ENCODE results near the gene TBC1D9.

TBC1D9 gene

GRCh38 chr4:140675599-140676231, 80.5 kb downstream of the TBC1D9 start:
- H3K27ac ChIP-seq, result no peak overlapping the region
- TF ChIP-seq ZFX (IDR thresholded peaks at IDR 0.05; ENCODE audit: borderline replicate concordance) (no peak), CTCF (IDR thresholded peaks at IDR 0.05) (no peak)

DNA sequence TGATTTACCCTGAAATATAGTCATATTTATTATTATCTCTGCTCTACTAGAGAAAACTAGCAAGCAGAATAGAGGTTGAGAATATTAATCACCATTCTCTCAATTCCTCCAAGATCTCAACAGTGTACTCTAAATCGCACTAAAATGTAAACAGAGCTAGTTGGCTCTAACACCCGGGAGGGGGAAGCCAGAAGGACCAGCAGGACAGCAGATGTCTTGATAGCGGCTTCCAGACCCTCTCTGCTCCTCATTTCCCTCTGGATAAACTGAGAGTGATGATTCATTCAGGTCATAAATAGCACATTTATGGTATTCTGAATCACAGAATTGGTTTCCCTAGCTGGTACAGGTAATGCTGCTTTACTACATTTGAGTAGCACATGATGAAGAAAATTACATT, 82.5 kb downstream of the TBC1D9 start:
- no peak for TF ChIP-seq CTCF (IDR thresholded peaks at IDR 0.05)
- no peak for TF ChIP-seq ZFX (IDR thresholded peaks at IDR 0.05; ENCODE audit: borderline replicate concordance)

DNA sequence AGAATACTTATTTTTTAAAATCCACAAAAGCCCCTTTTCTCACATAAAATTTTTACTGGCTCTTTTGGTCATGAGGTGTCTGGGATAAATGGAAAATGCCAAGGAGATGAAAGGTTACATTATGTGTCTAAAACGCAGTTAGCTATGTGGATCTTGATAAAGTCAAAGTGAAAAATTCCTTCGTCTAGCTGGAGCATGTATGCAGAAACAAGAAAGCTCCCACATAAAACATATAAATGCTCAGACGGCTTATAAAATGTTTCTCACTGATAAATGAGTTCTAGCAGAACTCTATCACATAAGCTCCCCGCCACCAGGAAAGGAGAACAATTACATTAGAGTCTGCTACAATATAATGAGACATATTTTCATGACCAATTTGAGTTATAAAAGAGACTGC, 83.8 kb downstream of the TBC1D9 start:
- TF ChIP-seq ZFX (IDR thresholded peaks at IDR 0.05; ENCODE audit: borderline replicate concordance) (no peak), CTCF (IDR thresholded peaks at IDR 0.05) (no peak)

More for the DNA sequence above, 82.5 kb downstream of the TBC1D9 start:
- H3K27ac ChIP-seq, result no peak overlapping the region

GRCh38 chr4:140668111-140668510, 88.1 kb downstream of the TBC1D9 start:
- TF ChIP-seq CTCF (IDR thresholded peaks at IDR 0.05) (no peak), ZFX (IDR thresholded peaks at IDR 0.05; ENCODE audit: borderline replicate concordance) (no peak)
- H3K27ac ChIP-seq, result no peak overlapping the region

More for the DNA sequence above, 83.8 kb downstream of the TBC1D9 start:
- no peak overlapping the region for H3K27ac ChIP-seq

DNA sequence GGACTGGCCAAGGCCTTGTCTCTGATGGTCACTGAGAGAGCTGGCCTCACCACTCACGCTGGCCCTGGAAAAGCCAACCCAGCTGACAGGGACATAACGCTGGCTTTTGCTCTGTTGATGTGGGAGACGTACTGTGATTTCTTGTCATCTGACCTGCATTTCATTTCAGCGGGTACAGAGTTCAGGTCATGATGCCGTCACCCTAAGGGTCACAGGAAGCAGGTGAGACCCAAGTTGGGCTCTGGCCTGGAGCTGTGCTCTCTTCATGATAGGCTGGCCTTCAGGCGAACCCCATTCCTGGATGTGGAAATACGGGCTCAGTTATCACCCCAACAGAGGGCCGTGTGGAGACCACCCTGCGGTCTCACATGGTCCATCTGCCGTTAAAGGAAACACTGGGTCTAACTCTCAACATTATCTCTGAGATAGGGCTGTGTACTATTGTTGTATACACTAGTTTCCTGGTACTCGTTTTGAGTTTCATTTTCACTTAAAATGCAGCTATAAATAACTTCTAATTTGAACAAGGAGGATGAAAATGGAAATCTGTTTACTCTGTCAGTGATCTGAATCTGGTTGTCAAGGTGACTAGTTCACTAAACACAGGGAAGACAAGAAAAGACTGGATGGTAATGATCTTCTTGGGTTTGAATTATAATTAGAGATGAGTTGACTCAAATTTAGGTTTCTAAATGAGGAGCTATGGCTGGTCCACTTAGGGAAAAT, 89.1 kb downstream of the TBC1D9 start:
- no peak for TF ChIP-seq ZFX (IDR thresholded peaks at IDR 0.05; ENCODE audit: borderline replicate concordance)
- TF ChIP-seq CTCF (IDR thresholded peaks at IDR 0.05), result no peak
- H3K27ac ChIP-seq, result no peak overlapping the region

GRCh38 chr4:140662082-140662869, 93.9 kb downstream of the TBC1D9 start:
- no peak overlapping the region for H3K27ac ChIP-seq
- TF ChIP-seq ZFX (IDR thresholded peaks at IDR 0.05; ENCODE audit: borderline replicate concordance), result no peak
- no peak for TF ChIP-seq CTCF (IDR thresholded peaks at IDR 0.05)

Measured in 22Rv1 (cell line).